NT2/D1 (cell line): ENCODE data around the gene SLC5A4.
"Not testable (repeated sequence)": the region's sequence is repeated elsewhere in the genome, so short reads cannot be mapped to it uniquely, and the experiment has no call there.

Source experiments
- SUZ12 ChIP-seq: IDR thresholded peaks from 2 replicates; pipeline ENCODE4 v1.6.1; 2011; ENCODE audit not compliant: insufficient read length, insufficient read depth; ENCODE audit errors: extremely low read depth
- YY1 ChIP-seq: IDR thresholded peaks from 2 replicates; pipeline ENCODE4 v1.6.1; 2011; ENCODE audit not compliant: insufficient read length, insufficient read depth
- ZNF274 ChIP-seq: IDR thresholded peaks from 2 replicates; pipeline ENCODE4 v1.6.1; 2011; ENCODE audit warnings: mild to moderate bottlenecking, low read depth, low read length

GRCh38 chr22:32197553-32198226 is 57.5 kb downstream of the SLC5A4 start:
- TF ChIP-seq YY1, ZNF274, SUZ12: not testable (repeated sequence)
